ENCODE data around the gene MAGEF1.

The MAGEF1 gene

GRCh38 chr3:184737063-184737462 is 25.2 kb upstream of the MAGEF1 start:
- no peaks in the 10 kb centered on the region for H3K27me3 ChIP-seq (ENCODE audit: low read depth, low read length)
- H3K27ac ChIP-seq (ENCODE audit: low read length): no peak overlapping the region
- TF ChIP-seq CTCF (IDR thresholded peaks at IDR 0.05; ENCODE audit: low read depth, low read length): no peak
- no peak for TF ChIP-seq EZH2phosphoT487 (IDR thresholded peaks at IDR 0.05; ENCODE audit: low read depth)
- H3K4me2 ChIP-seq (ENCODE audit: low read length): no peak overlapping the region
- H3K9ac ChIP-seq (ENCODE audit: low read length): no peak overlapping the region
- no peaks in the 10 kb centered on the region for H4K20me1 ChIP-seq (ENCODE audit: insufficient read depth, low read length)
- no peaks in the 10 kb centered on the region for H3K36me3 ChIP-seq (replicated peaks; ENCODE audit: low read depth, low read length)
- no peaks in the 10 kb centered on the region for H3K9me3 ChIP-seq (ENCODE audit: insufficient read depth, low read length)
- no peaks in the 10 kb centered on the region for H3K79me2 ChIP-seq (ENCODE audit: low read length)
- H3K4me1 ChIP-seq (ENCODE audit: low read length): peaks cover 8% of the 10 kb centered on the region
- no peak overlapping the region for H2AFZ ChIP-seq (ENCODE audit: low read depth, low read length)
- no peak overlapping the region for H3K4me3 ChIP-seq (ENCODE audit: low read length)

GRCh38 chr3:184734903-184735701 is 23.2 kb upstream of the MAGEF1 start:
- Histone ChIP-seq H3K4me3 (ENCODE audit: low read length) (no peak overlapping the region), H4K20me1 (ENCODE audit: insufficient read depth, low read length) (no peaks in the 10 kb centered on the region), H3K27ac (ENCODE audit: low read length) (no peak overlapping the region), H2AFZ (ENCODE audit: low read depth, low read length) (no peak overlapping the region), H3K9ac (ENCODE audit: low read length) (no peak overlapping the region), H3K27me3 (ENCODE audit: low read depth, low read length) (no peaks in the 10 kb centered on the region), H3K4me1 (ENCODE audit: low read length) (no peaks in the 10 kb centered on the region), H3K79me2 (ENCODE audit: low read length) (no peaks in the 10 kb centered on the region), H3K36me3 (replicated peaks; ENCODE audit: low read depth, low read length) (no peaks in the 10 kb centered on the region), H3K4me2 (ENCODE audit: low read length) (no peak overlapping the region), H3K9me3 (ENCODE audit: insufficient read depth, low read length) (no peaks in the 10 kb centered on the region)
- TF ChIP-seq EZH2phosphoT487 (IDR thresholded peaks at IDR 0.05; ENCODE audit: low read depth) (no peak), CTCF (IDR thresholded peaks at IDR 0.05; ENCODE audit: low read depth, low read length) (no peak)

GRCh38 chr3:184733971-184734608 is 22.2 kb upstream of the MAGEF1 start:
- H3K9ac ChIP-seq (ENCODE audit: low read length): no peak overlapping the region
- no peaks in the 10 kb centered on the region for H3K27me3 ChIP-seq (ENCODE audit: low read depth, low read length)
- H3K27ac ChIP-seq (ENCODE audit: low read length): no peak overlapping the region
- H3K36me3 ChIP-seq (replicated peaks; ENCODE audit: low read depth, low read length): no peaks in the 10 kb centered on the region
- H2AFZ ChIP-seq (ENCODE audit: low read depth, low read length): no peak overlapping the region
- no peak overlapping the region for H3K4me2 ChIP-seq (ENCODE audit: low read length)
- TF ChIP-seq CTCF (IDR thresholded peaks at IDR 0.05; ENCODE audit: low read depth, low read length): no peak
- no peak for TF ChIP-seq EZH2phosphoT487 (IDR thresholded peaks at IDR 0.05; ENCODE audit: low read depth)
- H3K9me3 ChIP-seq (ENCODE audit: insufficient read depth, low read length): no peaks in the 10 kb centered on the region
- no peaks in the 10 kb centered on the region for H3K79me2 ChIP-seq (ENCODE audit: low read length)
- no peaks in the 10 kb centered on the region for H3K4me1 ChIP-seq (ENCODE audit: low read length)
- no peak overlapping the region for H3K4me3 ChIP-seq (ENCODE audit: low read length)
- no peaks in the 10 kb centered on the region for H4K20me1 ChIP-seq (ENCODE audit: insufficient read depth, low read length)

- H3K27ac ChIP-seq (ENCODE audit: low read length): no peak overlapping the region
- TF ChIP-seq EZH2phosphoT487 (IDR thresholded peaks at IDR 0.05; ENCODE audit: low read depth): no peak
- TF ChIP-seq CTCF (IDR thresholded peaks at IDR 0.05; ENCODE audit: low read depth, low read length): no peak
- H3K4me1 ChIP-seq (ENCODE audit: low read length): no peaks in the 10 kb centered on the region
- no peak overlapping the region for H3K9ac ChIP-seq (ENCODE audit: low read length)
- H2AFZ ChIP-seq (ENCODE audit: low read depth, low read length): no peak overlapping the region
- no peaks in the 10 kb centered on the region for H3K79me2 ChIP-seq (ENCODE audit: low read length)
- no peaks in the 10 kb centered on the region for H3K27me3 ChIP-seq (ENCODE audit: low read depth, low read length)
- H3K4me3 ChIP-seq (ENCODE audit: low read length): no peak overlapping the region
- no peak overlapping the region for H3K4me2 ChIP-seq (ENCODE audit: low read length)
- no peaks in the 10 kb centered on the region for H3K36me3 ChIP-seq (replicated peaks; ENCODE audit: low read depth, low read length)
- no peaks in the 10 kb centered on the region for H4K20me1 ChIP-seq (ENCODE audit: insufficient read depth, low read length)
- no peaks in the 10 kb centered on the region for H3K9me3 ChIP-seq (ENCODE audit: insufficient read depth, low read length)
Measured at GRCh38 chr3:184733181-184733580, 21.3 kb upstream of the MAGEF1 start.

Data from OCI-LY3 (cell line).